ENCODE data around the gene EML1.
A peak's percentile ranks its signal among the peaks of the same experiment; 100 is the strongest.

The EML1 gene

GRCh38 chr14:99793213-99794150 lies at the start of gene EML1:
Gene EML1 (plus strand): TSS chr14:99793413. CDS start chr14:99793477, 64 bp downstream.
- peak; percentile 40 to 59 for DNase-seq (ENCODE audit: low read depth in 2 of 2)

GRCh38 chr14:99744199-99744872 lies 48.9 kb upstream of the EML1 start:
- DNase-seq (ENCODE audit: low read depth in 2 of 2): no peak

GRCh38 chr14:99744873-99745224 lies 48.4 kb upstream of the EML1 start:
- DNase-seq (ENCODE audit: low read depth in 2 of 2): no peak

GRCh38 chr14:99745307-99745951 lies 47.8 kb upstream of the EML1 start:
- no peak for DNase-seq (ENCODE audit: low read depth in 2 of 2)

- DNase-seq (ENCODE audit: low read depth in 2 of 2): no peak
These were observed 46.0 kb upstream of the EML1 start for GRCh38 chr14:99747167-99747566.

- no peak for DNase-seq (ENCODE audit: low read depth in 2 of 2)
These were observed 45.5 kb upstream of the EML1 start for GRCh38 chr14:99747582-99748330.

- DNase-seq (ENCODE audit: low read depth in 2 of 2): no peak
These were observed 44.7 kb upstream of the EML1 start for GRCh38 chr14:99748529-99748928.

- DNase-seq (ENCODE audit: low read depth in 2 of 2): no peak
These were observed 44.1 kb upstream of the EML1 start for GRCh38 chr14:99749142-99749541.

GRCh38 chr14:99749763-99750715 lies 43.2 kb upstream of the EML1 start:
- no peak for DNase-seq (ENCODE audit: low read depth in 2 of 2)

GRCh38 chr14:99750746-99751450 lies 42.3 kb upstream of the EML1 start:
- no peak for DNase-seq (ENCODE audit: low read depth in 2 of 2)

GRCh38 chr14:99751539-99752485 lies 41.4 kb upstream of the EML1 start:
- no peak for DNase-seq (ENCODE audit: low read depth in 2 of 2)

- no peak for DNase-seq (ENCODE audit: low read depth in 2 of 2)
These were observed 40.6 kb upstream of the EML1 start for GRCh38 chr14:99752486-99753121.

- no peak for DNase-seq (ENCODE audit: low read depth in 2 of 2)
These were observed 39.7 kb upstream of the EML1 start for GRCh38 chr14:99753225-99754140.

- DNase-seq (ENCODE audit: low read depth in 2 of 2): no peak
These were observed 38.8 kb upstream of the EML1 start for GRCh38 chr14:99754141-99755067.

- no peak for DNase-seq (ENCODE audit: low read depth in 2 of 2)
These were observed 38.2 kb upstream of the EML1 start for GRCh38 chr14:99755068-99755405.
